Muscle layer of duodenum (tissue), 2 donors: ENCODE measurements around the gene STXBP5.
A peak's percentile ranks its signal among the peaks of the same experiment; 100 is the strongest.

Experiments
- H3K27ac ChIP-seq: one replicate; pipeline ENCODE4 v1.7.0; 2013; ENCODE audit warnings: mild to moderate bottlenecking, low read length
- H3K27me3 ChIP-seq: one replicate; pipeline ENCODE4 v1.7.0; 2013; ENCODE audit warnings: low read depth, mild to moderate bottlenecking, control low read depth, low read length
- H3K36me3 ChIP-seq, 2 donors: one replicate each; pipeline ENCODE4 v1.7.0; 2013; ENCODE audit warnings: low read length in 2 of 2, control low read depth in 1 of 2, mild to moderate bottlenecking in 1 of 2; ENCODE audit not compliant: insufficient read depth in 2 of 2, control insufficient read depth in 1 of 2
- H3K4me1 ChIP-seq, 2 donors: one replicate each; pipeline ENCODE4 v1.7.0; 2013; ENCODE audit warnings: low read length in 2 of 2, mild to moderate bottlenecking in 2 of 2, control low read depth in 1 of 2, moderate library complexity in 1 of 2; ENCODE audit not compliant: insufficient read depth in 2 of 2, control insufficient read depth in 1 of 2
- H3K4me3 ChIP-seq, 2 donors: one replicate each; pipeline ENCODE4 v1.7.0; 2013; ENCODE audit warnings: low read length in 2 of 2, low read depth in 1 of 2, mild to moderate bottlenecking in 1 of 2
- H3K9me3 ChIP-seq, 2 donors: one replicate each; pipeline ENCODE4 v1.7.0; 2013; ENCODE audit warnings: low read length in 2 of 2, control low read depth in 1 of 2, mild to moderate bottlenecking in 1 of 2; ENCODE audit not compliant: control insufficient read depth in 1 of 2
- donor health status: healthy.

STXBP5 gene

DNA sequence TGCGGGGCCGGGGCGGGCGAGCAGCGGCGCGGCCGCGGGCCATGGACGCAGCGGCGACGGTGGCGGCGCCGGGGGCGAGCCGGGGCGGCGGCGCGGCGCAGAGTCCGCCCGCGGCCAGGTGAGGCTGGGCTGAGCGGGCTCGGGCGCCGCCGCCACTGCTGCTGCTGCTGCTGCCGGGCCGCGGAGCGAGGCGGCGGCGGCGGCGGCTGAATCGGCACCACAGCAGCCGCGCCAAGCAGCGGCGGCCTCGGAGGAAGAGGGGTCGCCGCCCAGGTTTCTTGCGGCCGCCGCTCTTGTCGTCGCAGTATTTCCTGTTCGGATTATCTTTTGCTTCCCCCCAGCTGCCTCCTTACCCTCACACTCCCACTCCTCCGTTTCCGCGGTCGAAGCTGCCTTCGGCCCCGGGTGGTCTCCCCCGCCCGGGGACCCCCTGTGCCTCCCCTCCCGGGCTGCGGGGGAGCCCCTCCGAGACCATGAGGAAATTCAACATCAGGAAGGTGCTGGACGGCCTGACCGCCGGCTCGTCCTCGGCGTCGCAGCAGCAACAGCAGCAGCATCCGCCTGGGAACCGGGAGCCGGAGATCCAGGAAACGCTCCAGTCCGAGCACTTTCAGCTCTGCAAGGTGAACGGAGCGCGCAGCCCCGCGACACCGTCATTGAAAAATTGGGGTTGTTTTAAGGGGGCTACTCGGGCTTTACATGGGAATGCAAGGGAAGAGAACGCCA is at the start of gene STXBP5:
Gene STXBP5, plus strand, starts transcription at position 358 of the 726 bp plus-strand sequence. Its CDS starts 116 bp downstream, at position 474.
- no peaks in the 10 kb centered on the region for H3K9me3 ChIP-seq
- peak within 1 kb of the TSS; percentile 97 for H3K27ac ChIP-seq
- peaks cover 0 to 6% of the 10 kb centered on the region in 2 donors for H3K4me1 ChIP-seq
- H3K4me3 ChIP-seq, result peak within 1 kb of the TSS; percentile 93 to 95
- H3K36me3 ChIP-seq, result peaks cover 0 to 9% of the 10 kb centered on the region in 2 donors
- no peaks in the 10 kb centered on the region for H3K27me3 ChIP-seq

DNA sequence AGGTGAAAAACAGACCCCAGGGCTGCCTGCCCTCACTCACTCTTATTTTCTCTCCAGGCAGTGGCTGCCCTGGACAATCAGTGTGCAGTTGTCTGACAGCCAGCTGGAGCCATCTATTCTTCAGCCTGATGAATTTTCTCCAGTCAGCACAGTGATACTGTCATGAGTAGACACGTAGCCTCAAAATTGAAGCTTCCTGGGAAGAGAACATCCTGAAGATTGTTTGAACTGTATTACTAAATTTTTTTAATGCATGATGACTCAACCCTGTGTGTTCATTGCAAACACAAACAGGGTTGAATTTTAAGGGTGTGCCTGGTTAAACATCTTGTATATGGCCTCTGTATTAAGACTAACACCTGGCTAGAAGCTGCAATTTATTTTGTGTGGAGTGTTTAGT is 49.8 kb upstream of the STXBP5 start:
- no peaks in the 10 kb centered on the region for H3K36me3 ChIP-seq
- H3K9me3 ChIP-seq, result no peaks in the 10 kb centered on the region
- H3K27ac ChIP-seq, result no peak overlapping the region
- H3K27me3 ChIP-seq, result no peaks in the 10 kb centered on the region
- no peak overlapping the region for H3K4me3 ChIP-seq
- H3K4me1 ChIP-seq, result no peaks in the 10 kb centered on the region

DNA sequence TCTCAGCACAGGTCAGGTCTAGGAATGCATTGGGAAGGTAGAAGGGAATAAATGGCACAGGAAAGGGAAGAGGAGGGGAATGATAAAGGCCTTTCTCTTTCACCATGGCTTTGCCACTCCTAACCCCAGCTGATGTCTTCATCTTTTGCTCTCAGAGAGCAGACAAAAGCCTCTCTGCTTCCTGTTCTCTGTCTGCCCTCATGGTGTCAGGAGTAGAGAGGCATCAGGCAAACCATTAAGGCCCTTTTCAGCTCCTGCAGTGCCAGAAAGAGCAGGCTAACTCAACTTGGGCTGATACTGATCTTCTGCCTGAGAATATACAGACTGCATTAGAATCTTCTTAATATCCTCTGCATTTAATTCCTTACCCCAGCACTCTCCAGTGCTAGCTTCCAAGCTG is 48.0 kb upstream of the STXBP5 start:
- no peaks in the 10 kb centered on the region for H3K4me1 ChIP-seq
- H3K27me3 ChIP-seq, result no peaks in the 10 kb centered on the region
- H3K36me3 ChIP-seq, result no peaks in the 10 kb centered on the region
- no peak overlapping the region for H3K4me3 ChIP-seq
- H3K9me3 ChIP-seq, result no peaks in the 10 kb centered on the region
- H3K27ac ChIP-seq, result no peak overlapping the region

DNA sequence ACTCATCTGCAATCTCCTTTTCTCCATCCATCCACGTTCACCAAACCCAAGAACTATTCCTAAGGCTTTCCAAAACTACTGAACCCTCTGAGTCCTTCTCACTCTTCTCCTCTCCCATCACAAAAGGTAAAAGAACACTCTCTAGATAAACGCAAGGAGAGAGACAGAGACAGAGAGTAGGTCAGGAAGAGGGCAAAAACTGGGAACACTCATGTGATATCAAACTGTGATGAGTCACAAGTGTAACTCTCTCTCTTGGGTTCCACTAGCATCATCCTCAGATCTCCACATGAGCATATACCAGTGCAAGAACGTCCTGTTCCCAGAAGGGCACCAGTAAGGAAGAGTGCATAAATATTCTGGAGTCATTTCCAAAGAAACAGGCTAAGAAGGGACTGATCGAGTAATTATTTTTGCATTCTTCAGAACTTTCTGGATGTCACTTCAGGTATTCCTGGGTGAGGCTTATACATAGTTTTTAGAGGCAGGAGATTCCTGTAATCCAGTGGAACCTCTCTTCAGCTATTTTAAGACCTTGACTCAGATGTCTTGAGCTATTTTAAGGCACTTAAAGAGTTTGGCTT is 47.3 kb upstream of the STXBP5 start:
- H3K4me3 ChIP-seq, result no peak overlapping the region
- no peaks in the 10 kb centered on the region for H3K4me1 ChIP-seq
- no peaks in the 10 kb centered on the region for H3K9me3 ChIP-seq
- H3K36me3 ChIP-seq, result no peaks in the 10 kb centered on the region
- H3K27ac ChIP-seq, result no peak overlapping the region
- H3K27me3 ChIP-seq, result no peaks in the 10 kb centered on the region

DNA sequence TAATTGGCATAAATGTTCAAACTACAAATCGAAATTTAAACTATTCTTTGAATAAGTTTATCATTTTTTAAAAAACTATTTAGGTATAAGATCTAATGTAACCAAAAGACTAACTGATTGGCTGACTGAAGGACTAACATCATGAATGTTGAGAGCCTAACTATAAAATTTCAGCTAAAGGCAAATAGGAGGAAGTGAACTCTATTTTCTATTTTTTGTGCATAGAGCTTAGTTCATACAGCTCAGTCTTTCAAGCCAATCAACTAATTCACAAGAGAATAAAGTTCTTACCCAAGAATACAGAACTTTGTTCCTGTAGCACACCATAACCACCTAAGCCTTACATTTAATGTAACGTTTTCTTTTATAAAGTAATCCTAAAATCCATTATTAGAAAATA is 46.3 kb upstream of the STXBP5 start:
- H3K27ac ChIP-seq, result no peak overlapping the region
- no peaks in the 10 kb centered on the region for H3K36me3 ChIP-seq

DNA sequence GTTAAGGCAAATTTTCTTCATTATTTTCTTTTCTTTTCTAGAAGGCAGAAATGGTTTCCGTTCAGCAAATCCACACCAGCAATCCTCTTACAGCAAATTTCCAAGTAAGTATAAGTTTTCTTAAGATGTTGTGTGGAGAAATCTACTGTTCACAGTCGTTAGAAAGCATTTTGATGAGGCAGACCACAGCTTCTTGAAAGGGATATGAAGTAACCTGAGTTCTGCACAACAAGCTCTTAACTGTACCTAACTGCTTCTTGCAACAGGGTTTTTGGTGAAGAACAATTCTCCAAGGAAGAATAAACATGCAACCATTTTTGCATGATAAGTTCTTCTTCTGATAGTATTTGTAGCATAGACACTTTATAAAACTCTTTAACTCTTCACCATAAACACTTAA is 45.3 kb upstream of the STXBP5 start:
- Histone ChIP-seq H3K4me1 (no peaks in the 10 kb centered on the region), H3K27ac (no peak overlapping the region), H3K4me3 (no peak overlapping the region), H3K9me3 (no peaks in the 10 kb centered on the region), H3K36me3 (no peaks in the 10 kb centered on the region), H3K27me3 (no peaks in the 10 kb centered on the region)

More for the DNA sequence above, 46.3 kb upstream of the STXBP5 start:
- H3K9me3 ChIP-seq, result no peaks in the 10 kb centered on the region
- no peak overlapping the region for H3K4me3 ChIP-seq
- H3K27me3 ChIP-seq, result no peaks in the 10 kb centered on the region
- H3K4me1 ChIP-seq, result no peaks in the 10 kb centered on the region

DNA sequence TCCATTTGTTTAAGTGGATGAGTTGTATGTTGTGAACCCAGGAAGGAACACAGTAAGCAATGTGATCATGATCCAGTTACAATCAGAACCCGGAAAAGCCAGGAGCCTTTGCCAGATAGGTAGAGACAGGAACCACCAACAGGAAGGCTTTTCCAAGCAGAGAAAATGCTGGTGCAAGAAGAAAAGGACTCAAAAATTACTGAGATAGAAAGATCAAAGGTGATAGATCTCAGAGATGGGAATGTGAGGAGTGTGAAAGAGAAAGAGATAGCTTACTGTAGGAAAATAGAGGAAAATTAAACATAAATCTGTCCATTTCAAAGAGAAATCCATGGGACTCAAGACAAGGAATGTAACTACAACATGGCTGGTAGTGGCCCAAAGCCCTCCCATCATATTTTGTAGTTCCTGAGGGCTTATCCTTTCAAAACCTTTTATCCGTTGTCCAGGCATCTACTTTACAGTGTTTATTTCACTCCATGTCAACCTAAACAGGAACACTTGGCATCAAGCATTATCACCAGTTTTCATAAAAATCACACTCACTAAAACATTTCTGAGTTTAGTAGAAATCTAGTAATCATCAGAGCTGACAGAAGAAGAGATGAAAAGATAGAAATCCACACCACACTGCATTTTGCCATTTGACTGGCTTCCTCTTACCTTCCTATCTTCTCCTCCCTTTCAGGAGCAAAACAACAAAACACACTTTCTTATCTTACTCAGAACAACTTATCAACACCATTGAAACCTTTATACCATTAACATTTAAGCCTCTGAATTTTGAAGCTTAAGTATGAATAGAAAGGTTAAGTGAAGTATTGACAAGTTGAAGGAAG is 44.5 kb upstream of the STXBP5 start:
- H3K27ac ChIP-seq, result no peak overlapping the region
- no peaks in the 10 kb centered on the region for H3K36me3 ChIP-seq
- H3K9me3 ChIP-seq, result no peaks in the 10 kb centered on the region
- no peaks in the 10 kb centered on the region for H3K27me3 ChIP-seq
- no peaks in the 10 kb centered on the region for H3K4me1 ChIP-seq
- H3K4me3 ChIP-seq, result no peak overlapping the region

DNA sequence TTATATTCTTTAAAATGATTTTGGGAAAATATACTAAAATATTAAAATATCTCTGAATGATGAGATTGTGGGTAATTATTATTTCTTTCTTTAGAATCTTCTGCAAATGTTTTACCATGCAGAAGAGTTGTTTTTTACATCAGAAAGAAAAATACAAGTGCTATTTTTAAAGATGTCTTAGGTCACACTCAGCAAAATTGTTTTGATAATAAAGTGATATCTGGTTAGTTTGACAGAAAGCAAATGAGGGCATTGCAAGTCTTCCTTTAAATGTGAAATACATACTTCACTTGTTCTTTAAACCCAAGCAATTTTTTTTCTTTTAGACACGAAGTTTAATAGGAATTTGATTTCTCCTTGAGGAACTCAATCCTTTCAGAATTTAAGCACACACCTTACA is 43.6 kb upstream of the STXBP5 start:
- Histone ChIP-seq H3K36me3 (no peaks in the 10 kb centered on the region), H3K27me3 (no peaks in the 10 kb centered on the region), H3K4me3 (no peak overlapping the region), H3K4me1 (no peaks in the 10 kb centered on the region), H3K27ac (no peak overlapping the region), H3K9me3 (no peaks in the 10 kb centered on the region)

DNA sequence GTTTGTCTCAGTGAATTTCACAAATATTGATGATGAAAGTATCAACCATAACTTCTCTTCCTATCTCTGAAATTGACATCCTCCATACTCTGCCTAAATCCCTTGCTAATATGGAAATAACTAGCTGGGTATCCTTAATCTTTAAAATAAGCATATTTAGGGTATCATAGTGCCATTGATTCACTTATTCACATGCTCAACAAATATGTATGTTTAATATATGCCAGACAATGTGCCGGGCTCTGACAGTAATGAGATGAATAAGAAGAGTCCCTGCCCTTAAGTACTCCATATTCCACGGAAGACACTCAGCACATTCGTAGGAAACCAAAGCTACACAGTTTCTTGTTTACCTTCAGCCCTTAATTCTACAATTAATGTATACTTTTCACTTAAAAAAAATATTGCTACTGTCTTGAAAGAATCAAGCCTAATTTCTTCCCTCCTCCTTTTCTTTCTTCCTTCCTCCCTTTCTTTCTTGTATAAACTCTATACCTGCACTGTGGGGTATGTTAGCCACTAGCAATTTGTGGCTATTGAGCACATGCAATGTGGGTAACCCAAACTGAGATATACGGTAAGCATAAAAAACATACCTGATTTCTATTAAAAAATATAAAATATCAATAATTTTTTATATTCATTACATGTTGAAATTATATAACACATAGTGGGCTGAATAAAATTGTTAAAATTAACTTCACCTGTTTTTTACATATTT is 42.8 kb upstream of the STXBP5 start:
- H3K4me1 ChIP-seq, result no peaks in the 10 kb centered on the region
- H3K9me3 ChIP-seq, result no peaks in the 10 kb centered on the region
- H3K36me3 ChIP-seq, result no peaks in the 10 kb centered on the region

DNA sequence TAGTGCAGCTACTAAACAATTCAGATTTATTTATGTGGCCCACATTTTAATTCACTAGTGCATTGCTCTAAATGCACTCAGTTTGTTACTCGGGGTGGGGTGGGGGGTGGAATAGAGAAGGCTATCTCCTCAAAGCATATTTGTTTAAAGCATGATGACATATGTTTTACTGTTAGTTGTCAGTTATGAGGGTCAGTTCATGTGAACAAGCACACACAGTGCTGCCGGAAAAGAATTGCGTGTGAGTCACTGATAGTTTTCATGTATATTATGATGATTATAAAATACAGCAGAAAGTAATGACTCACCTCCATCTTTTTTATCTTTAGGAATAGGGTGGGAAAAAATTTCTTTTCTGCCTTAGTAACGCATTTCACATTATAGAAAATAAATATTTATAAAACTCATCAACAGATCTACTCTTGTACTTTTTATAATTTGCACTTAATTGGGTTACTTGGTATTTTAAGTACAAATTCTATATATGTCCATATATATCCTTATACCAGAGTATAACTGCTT is 42.2 kb upstream of the STXBP5 start:
- Histone ChIP-seq H3K27me3 (no peaks in the 10 kb centered on the region), H3K27ac (no peak overlapping the region), H3K4me1 (no peaks in the 10 kb centered on the region), H3K36me3 (no peaks in the 10 kb centered on the region), H3K9me3 (no peaks in the 10 kb centered on the region), H3K4me3 (no peak overlapping the region)

More for the DNA sequence above, 42.8 kb upstream of the STXBP5 start:
- Histone ChIP-seq H3K4me3 (no peak overlapping the region), H3K27me3 (no peaks in the 10 kb centered on the region), H3K27ac (no peak overlapping the region)

DNA sequence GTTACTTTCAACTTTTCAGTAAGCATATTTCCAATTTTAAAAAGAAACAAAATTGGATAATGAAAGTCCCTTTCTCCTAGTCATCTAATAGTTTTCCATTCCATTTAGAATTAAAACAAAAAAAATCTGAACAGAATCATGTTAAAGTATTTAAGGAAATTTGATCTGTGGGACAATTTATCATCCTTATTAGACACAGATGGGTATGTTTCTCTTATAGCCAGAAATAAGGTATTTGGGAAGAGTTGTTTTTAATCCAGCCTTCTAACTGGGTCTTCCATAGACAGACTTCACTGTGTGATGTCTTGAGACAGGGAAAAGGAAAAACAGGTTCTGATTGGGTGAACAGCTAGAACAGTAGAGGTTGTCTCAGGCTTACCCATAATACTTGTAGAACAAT is 39.5 kb upstream of the STXBP5 start:
- Histone ChIP-seq H3K27me3 (no peaks in the 10 kb centered on the region), H3K36me3 (no peaks in the 10 kb centered on the region), H3K9me3 (no peaks in the 10 kb centered on the region), H3K4me3 (no peak overlapping the region), H3K27ac (no peak overlapping the region), H3K4me1 (no peaks in the 10 kb centered on the region)
